ENCODE results near the gene MLPH.

- TF ChIP-seq CTCF (IDR thresholded peaks at IDR 0.05; ENCODE audit: insufficient read depth, low read length, poor library complexity, severe bottlenecking) (no peak), EZH2phosphoT487 (conservative IDR thresholded peaks at IDR 0.05; ENCODE audit: low read length) (no peak)
These were observed 16.1 kb upstream of the MLPH start for GRCh38 chr2:237470914-237471313.
